Measurements from ENCODE around the gene PNPLA7. TPM values are rescaled to one million over a fixed set of nuclear protein-coding genes. Genes with fewer than 3 reads are reported as not detected.
"Not testable (repeated sequence)": the region's sequence is repeated elsewhere in the genome, so short reads cannot be mapped to it uniquely, and the experiment has no call there.

Gene PNPLA7
- total RNA-seq, 4 donors from 2014 or later = 12.2 to 97.0 (median 33.3) TPM

DNA sequence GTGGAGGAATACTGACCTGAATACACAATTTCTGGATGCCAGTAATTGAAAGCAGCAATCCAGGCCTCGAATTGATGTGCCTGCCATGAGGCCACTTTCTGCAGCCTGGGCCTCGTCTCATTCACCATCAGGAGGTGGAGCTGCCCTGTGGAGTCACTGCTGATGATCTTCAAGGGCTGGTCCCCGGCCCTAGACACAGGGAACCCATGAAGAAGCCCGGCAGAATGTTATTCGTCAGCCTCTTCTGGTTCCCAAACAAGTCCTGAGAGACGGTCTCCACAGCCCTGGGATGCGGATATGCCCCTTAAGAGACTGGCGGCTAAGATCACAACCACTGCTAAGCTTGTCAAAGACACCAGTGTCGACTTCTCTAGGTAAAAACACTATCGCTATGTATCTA lies 24.0 kb upstream of the PNPLA7 start:
- Histone ChIP-seq H3K4me3 (no peak overlapping the region), H3K9me3 (no peaks in the 10 kb centered on the region), H3K27me3 (no peaks in the 10 kb centered on the region), H3K27ac (no peak overlapping the region), H3K4me1 (peaks cover 30% of the 10 kb centered on the region), H3K36me3 (peaks cover 35% of the 10 kb centered on the region)
- TF ChIP-seq, protein P1, sequence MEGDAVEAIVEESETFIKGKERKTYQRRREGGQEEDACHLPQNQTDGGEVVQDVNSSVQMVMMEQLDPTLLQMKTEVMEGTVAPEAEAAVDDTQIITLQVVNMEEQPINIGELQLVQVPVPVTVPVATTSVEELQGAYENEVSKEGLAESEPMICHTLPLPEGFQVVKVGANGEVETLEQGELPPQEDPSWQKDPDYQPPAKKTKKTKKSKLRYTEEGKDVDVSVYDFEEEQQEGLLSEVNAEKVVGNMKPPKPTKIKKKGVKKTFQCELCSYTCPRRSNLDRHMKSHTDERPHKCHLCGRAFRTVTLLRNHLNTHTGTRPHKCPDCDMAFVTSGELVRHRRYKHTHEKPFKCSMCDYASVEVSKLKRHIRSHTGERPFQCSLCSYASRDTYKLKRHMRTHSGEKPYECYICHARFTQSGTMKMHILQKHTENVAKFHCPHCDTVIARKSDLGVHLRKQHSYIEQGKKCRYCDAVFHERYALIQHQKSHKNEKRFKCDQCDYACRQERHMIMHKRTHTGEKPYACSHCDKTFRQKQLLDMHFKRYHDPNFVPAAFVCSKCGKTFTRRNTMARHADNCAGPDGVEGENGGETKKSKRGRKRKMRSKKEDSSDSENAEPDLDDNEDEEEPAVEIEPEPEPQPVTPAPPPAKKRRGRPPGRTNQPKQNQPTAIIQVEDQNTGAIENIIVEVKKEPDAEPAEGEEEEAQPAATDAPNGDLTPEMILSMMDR (IDR thresholded peaks at IDR 0.05) = no peak
- TF ChIP-seq POLR2A (IDR thresholded peaks at IDR 0.05) (no peak), POLR2AphosphoS5 (IDR thresholded peaks at IDR 0.05) (no peak), EP300 (IDR thresholded peaks at IDR 0.05) (no peak)
- DNase-seq (ENCODE audit: low spot score in 2 of 2) = no peak
- WGBS = 93% methylated on average over 10 of the region's 10 CpGs

DNA sequence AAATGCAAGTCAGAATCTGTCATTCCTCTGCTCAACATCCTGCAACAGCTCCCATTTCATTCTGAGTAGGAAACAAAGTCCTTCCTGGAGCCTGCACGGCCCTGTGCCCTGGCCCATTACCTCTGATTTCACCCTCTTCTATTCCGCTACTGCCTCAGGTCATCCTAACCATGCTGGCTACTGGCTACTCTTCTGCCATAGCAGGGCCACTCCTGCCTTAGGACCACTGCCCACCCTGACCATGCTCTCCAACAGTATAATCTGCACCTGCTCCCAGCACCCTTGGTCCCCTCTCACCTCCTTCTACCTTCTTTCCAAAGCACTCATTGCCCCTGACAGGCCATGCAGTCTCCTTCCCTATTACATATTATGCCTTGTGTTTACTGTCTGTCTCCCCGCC lies 20.4 kb upstream of the PNPLA7 start:
- peaks cover 35% of the 10 kb centered on the region for H3K36me3 ChIP-seq
- WGBS = 92% methylated on average over 3 of the region's 3 CpGs
- no peaks in the 10 kb centered on the region for H3K27me3 ChIP-seq
- no peak for TF ChIP-seq POLR2A (IDR thresholded peaks at IDR 0.05)
- TF ChIP-seq POLR2AphosphoS5 (IDR thresholded peaks at IDR 0.05) = no peak
- TF ChIP-seq EP300 (IDR thresholded peaks at IDR 0.05) = no peak
- TF ChIP-seq, protein P1 (IDR thresholded peaks at IDR 0.05) = no peak
- H3K27ac ChIP-seq = no peak overlapping the region
- no peak for DNase-seq (ENCODE audit: low spot score in 2 of 2)
- H3K4me3 ChIP-seq = no peak overlapping the region
- H3K4me1 ChIP-seq = peaks cover 6% of the 10 kb centered on the region
- H3K9me3 ChIP-seq = no peaks in the 10 kb centered on the region

DNA sequence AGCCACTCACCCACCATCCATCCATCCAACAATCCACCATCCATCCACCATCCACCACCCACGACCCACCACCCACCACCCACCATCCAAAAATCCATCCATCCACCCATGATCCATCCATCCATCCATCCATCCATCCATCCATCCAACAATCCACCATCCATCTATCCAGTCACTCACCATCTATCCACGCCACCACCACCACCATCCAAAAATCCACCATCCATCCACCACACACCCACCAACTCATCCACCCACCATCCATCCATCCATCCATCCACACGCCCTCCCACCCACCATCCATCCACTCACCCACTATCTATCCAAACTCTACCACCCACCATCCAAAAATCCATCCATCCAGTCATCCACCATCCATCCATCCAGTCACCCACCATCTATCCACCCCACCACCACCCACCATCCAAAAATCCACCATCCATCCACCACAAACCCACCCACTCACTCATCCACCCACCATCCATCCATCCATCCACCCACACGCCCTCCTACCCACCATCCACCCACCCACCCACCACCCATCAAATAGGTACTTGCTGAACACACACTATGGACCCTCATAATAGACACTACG lies 19.5 kb upstream of the PNPLA7 start:
- Histone ChIP-seq H3K9me3 (no peaks in the 10 kb centered on the region), H3K27me3 (no peaks in the 10 kb centered on the region), H3K4me1 (no peaks in the 10 kb centered on the region), H3K27ac (no peak overlapping the region), H3K36me3 (peaks cover 33% of the 10 kb centered on the region), H3K4me3 (no peak overlapping the region)
- DNase-seq (ENCODE audit: low spot score in 2 of 2) = no peak
- TF ChIP-seq EP300 (IDR thresholded peaks at IDR 0.05) (no peak), POLR2A (IDR thresholded peaks at IDR 0.05) (no peak), POLR2AphosphoS5 (IDR thresholded peaks at IDR 0.05) (no peak)
- TF ChIP-seq, protein P1 (IDR thresholded peaks at IDR 0.05) = no peak
- 93% methylated on average over 5 of the region's 5 CpGs for WGBS

DNA sequence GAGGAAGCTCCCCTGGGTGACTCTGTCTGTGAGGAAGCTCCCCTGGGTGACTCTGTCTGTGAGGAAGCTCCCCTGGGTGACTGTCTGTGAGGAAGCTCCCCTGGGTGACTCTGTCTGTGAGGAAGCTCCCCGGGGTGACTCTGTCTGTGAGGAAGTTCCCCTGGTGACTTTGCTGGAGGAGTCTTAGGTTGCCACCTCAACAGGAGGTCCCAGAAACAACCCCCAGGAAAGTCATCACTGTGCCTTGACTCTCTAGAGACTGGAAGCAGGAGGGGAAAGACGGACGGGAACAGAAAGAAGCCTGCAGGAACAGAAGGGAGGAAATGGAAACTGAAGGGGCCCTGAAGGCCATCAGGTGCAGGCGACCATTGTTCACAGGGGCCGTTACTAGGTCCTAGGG lies 18.2 kb upstream of the PNPLA7 start:
- not testable (repeated sequence) for DNase-seq (ENCODE audit: low spot score in 2 of 2); H3K4me1 ChIP-seq; H3K4me3 ChIP-seq; H3K27ac ChIP-seq; H3K9me3 ChIP-seq; H3K27me3 ChIP-seq
- peaks cover 33% of the 10 kb centered on the region for H3K36me3 ChIP-seq
- WGBS = 74% methylated on average over 5 of the region's 5 CpGs

DNA sequence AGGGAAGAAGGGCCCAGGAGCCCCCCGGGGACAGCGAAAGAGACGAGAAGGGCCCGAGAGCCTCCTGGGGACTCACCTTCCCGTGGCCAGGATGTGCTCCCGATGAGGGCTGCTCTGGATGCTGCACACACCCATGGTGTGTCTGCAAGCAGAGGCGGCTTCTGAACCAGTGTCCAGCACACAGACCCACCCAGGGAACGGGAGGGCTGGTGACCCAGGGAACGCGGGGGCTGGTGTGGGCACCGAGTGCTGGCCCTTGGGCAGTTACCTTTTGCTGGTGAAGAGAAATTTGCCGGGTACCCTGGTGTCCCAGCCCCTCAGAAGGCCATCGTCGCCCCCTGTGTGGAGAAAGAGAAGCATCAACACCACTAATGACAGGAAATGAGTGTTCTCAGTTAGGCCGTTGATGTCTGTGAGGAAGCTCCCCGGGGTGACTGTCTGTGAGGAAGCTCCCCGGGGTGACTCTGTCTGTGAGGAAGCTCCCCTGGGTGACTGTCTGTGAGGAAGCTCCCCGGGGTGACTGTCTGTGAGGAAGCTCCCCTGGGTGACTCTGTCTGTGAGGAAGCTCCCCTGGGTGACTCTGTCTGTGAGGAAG lies 14.7 kb upstream of the PNPLA7 start:
- H3K4me3 ChIP-seq = no peak overlapping the region
- TF ChIP-seq POLR2A (IDR thresholded peaks at IDR 0.05) = no peak
- TF ChIP-seq EP300 (IDR thresholded peaks at IDR 0.05) = no peak
- TF ChIP-seq, protein P1 (IDR thresholded peaks at IDR 0.05) = no peak
- TF ChIP-seq POLR2AphosphoS5 (IDR thresholded peaks at IDR 0.05) = no peak
- H3K27me3 ChIP-seq = no peaks in the 10 kb centered on the region
- no peaks in the 10 kb centered on the region for H3K4me1 ChIP-seq
- no peaks in the 10 kb centered on the region for H3K9me3 ChIP-seq
- no peak for DNase-seq (ENCODE audit: low spot score in 2 of 2)
- peaks cover 31% of the 10 kb centered on the region for H3K36me3 ChIP-seq
- no peak overlapping the region for H3K27ac ChIP-seq
- 100% methylated on average over 6 of the region's 18 CpGs for WGBS

Data from suprapubic skin (tissue), 4 donors.